GM12865 (cell line): Measurements from ENCODE around the gene BMP10.

Experiments
- DNase-seq: peaks from one replicate; pipeline ENCODE4 v3.0.0; 2010; ENCODE audit warnings: low read depth
- H3K4me3 ChIP-seq: 2 replicates; pipeline ENCODE4 v1.5.1; 2011; ENCODE audit warnings: mild to moderate bottlenecking, low read depth, low read length, control low read depth
- CTCF ChIP-seq: IDR thresholded peaks from 2 replicates; pipeline ENCODE4 v1.5.1; 2011; ENCODE audit warnings: low read length, control low read depth, low read depth, inconsistent platforms; ENCODE audit not compliant: insufficient read depth; ENCODE audit errors: missing control alignments

BMP10 gene

GRCh38 chr2:68825866-68826265 lies 45.3 kb downstream of the BMP10 start:
- DNase-seq: no peak
- no peak for TF ChIP-seq CTCF
- no peak overlapping the region for H3K4me3 ChIP-seq

GRCh38 chr2:68824831-68825230 lies 46.4 kb downstream of the BMP10 start:
- DNase-seq: no peak
- no peak overlapping the region for H3K4me3 ChIP-seq
- no peak for TF ChIP-seq CTCF

- TF ChIP-seq CTCF: no peak
- H3K4me3 ChIP-seq: no peak overlapping the region
- no peak for DNase-seq
Measured at GRCh38 chr2:68822207-68822872, 48.9 kb downstream of the BMP10 start.

- DNase-seq: no peak
- no peak overlapping the region for H3K4me3 ChIP-seq
Measured at GRCh38 chr2:68819556-68819955, 51.6 kb downstream of the BMP10 start.

GRCh38 chr2:68817306-68817705 lies 53.9 kb downstream of the BMP10 start:
- no peak overlapping the region for H3K4me3 ChIP-seq
- no peak for TF ChIP-seq CTCF
- no peak for DNase-seq

More at GRCh38 chr2:68819556-68819955, 51.6 kb downstream of the BMP10 start:
- TF ChIP-seq CTCF: no peak
